Stimulated activated CD8-positive, alpha-beta memory T cell treated with anti-CD3 and anti-CD28 coated beads, Interleukin-15, amount 100 ng/mL, for 1 hour (primary cell): ENCODE results near the gene AATK.

Source experiments
- DNase-seq: peaks from one replicate; pipeline ENCODE4 v3.0.0-alpha.2; 2020; ENCODE audit warnings: low read depth

The AATK gene

GRCh38 chr17:81070541-81071246, 95.3 kb downstream of the AATK start:
- DNase-seq, result no peak

GRCh38 chr17:81069135-81069645, 96.8 kb downstream of the AATK start:
- DNase-seq, result no peak

- no peak for DNase-seq
Observed at GRCh38 chr17:81068411-81069134, 97.4 kb downstream of the AATK start.

- no peak for DNase-seq
Observed at GRCh38 chr17:81067391-81067811, 98.6 kb downstream of the AATK start.
